Endodermal cell (in vitro differentiated cells): ENCODE data around the gene RPN1. TPM values are rescaled to one million over a fixed set of nuclear protein-coding genes. Genes with fewer than 3 reads are reported as not detected.

Experiments used
- DNase-seq: peaks from one replicate; pipeline ENCODE4 v3.0.0-alpha.2; 2017
- H3K27ac ChIP-seq: 2 replicates; pipeline ENCODE4 v1.5.1; 2013; ENCODE audit warnings: mild to moderate bottlenecking, low read depth, low read length, moderate library complexity
- H3K27me3 ChIP-seq: 2 replicates; pipeline ENCODE4 v1.6.1; 2013; ENCODE audit warnings: mild to moderate bottlenecking, low read length, moderate library complexity; ENCODE audit not compliant: insufficient read depth, control insufficient read depth, poor library complexity, severe bottlenecking
- H3K36me3 ChIP-seq: 2 replicates; pipeline ENCODE4 v1.7.0; 2013; ENCODE audit warnings: mild to moderate bottlenecking, low read length, moderate library complexity; ENCODE audit not compliant: control insufficient read depth, insufficient read depth
- H3K4me1 ChIP-seq: one replicate; pipeline ENCODE4 v1.7.0; 2013; ENCODE audit warnings: low read length; ENCODE audit not compliant: control insufficient read depth, insufficient read depth
- H3K4me3 ChIP-seq: 2 replicates; pipeline ENCODE4 v1.5.1; 2013; ENCODE audit warnings: mild to moderate bottlenecking, low read length, moderate library complexity
- H3K9ac ChIP-seq: 2 replicates; pipeline ENCODE4 v1.6.1; 2013; ENCODE audit warnings: mild to moderate bottlenecking, low read length, moderate library complexity; ENCODE audit not compliant: poor library complexity, severe bottlenecking; ENCODE audit errors: extremely low read depth
- H3K9me3 ChIP-seq: 2 replicates; pipeline ENCODE4 v1.6.1; 2013; ENCODE audit warnings: mild to moderate bottlenecking, low read length, moderate library complexity; ENCODE audit not compliant: control insufficient read depth
- H3K27ac Mint-ChIP-seq: 2 replicates; pipeline ENCODE4 v1.8.0; 2020; ENCODE audit warnings: mixed read lengths
- H3K27me3 Mint-ChIP-seq: 2 replicates; pipeline ENCODE4 v1.8.0; 2021; ENCODE audit warnings: mild to moderate bottlenecking, mixed read lengths; ENCODE audit not compliant: insufficient read depth
- H3K36me3 Mint-ChIP-seq: 2 replicates; pipeline ENCODE4 v1.8.0; 2020; ENCODE audit warnings: low read depth, mixed read lengths
- H3K4me1 Mint-ChIP-seq: 2 replicates; pipeline ENCODE4 v1.8.0; 2020; ENCODE audit warnings: mixed read lengths
- H3K4me3 Mint-ChIP-seq: 2 replicates; pipeline ENCODE4 v1.8.0; 2020; ENCODE audit warnings: mild to moderate bottlenecking, moderate library complexity, mixed read lengths
- H3K9me3 Mint-ChIP-seq: 2 replicates; pipeline ENCODE4 v1.8.0; 2020; ENCODE audit warnings: mild to moderate bottlenecking, mixed read lengths
- WGBS, 2 experiments: methylation state at CpG; one replicate each; pipeline versions ENCODE4 v1.1.5 to v1.1.7; 2013; ENCODE audit warnings: missing lambda C conversion rate in 2 of 2, mixed read lengths in 1 of 2; ENCODE audit not compliant: insufficient coverage in 1 of 2, insufficient read length in 1 of 2; 5-methylcytosine and 5-hydroxymethylcytosine counted together
- total RNA-seq, 2 donors: library from RNA; stranded (reverse); fragmentation: NEBNext Ultra II Directional in 1 of 2; extraction: Animal tissue kit (Norgen Biotek cat#: 25700) in 1 of 2; gene quantifications; 2 replicates in 1 of 2; 3 replicates in 1 of 2; pipeline ENCODE4 v1.2.1, GENCODE V29; 2021
- TF ChIP-seq, protein P1 (sequence below): fragments of 200-600 bp; sonication (generic); conservative IDR thresholded peaks from 2 replicates; pipeline ENCODE4 v1.5.0; 2021; ENCODE audit warnings: antibody characterized with exemption, mild to moderate bottlenecking

Gene RPN1
- total RNA-seq, 2 donors from 2014 or later: 197 to 210 TPM

DNA sequence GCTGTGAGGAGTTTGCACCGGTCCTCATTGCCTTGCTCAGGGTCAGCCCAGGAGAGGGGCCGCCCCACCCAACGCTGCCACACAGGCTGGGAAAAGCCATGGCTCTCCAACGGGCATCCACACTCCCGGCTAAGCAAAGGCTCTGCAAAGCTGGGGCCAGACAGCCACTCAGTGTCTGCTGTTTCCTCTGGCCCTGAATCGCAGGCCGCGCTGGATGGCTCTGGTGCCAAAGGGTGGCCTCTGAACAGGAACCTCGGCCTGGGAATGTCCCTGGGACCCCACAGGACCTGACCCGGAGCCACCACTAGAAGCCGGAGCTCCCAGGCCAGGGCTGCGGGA is 42.9 kb downstream of the RPN1 start:
- no peak for DNase-seq
- H3K36me3 ChIP-seq: peaks cover 7% of the 10 kb centered on the region
- H3K27me3 ChIP-seq: no peaks in the 10 kb centered on the region
- TF ChIP-seq, protein P1, sequence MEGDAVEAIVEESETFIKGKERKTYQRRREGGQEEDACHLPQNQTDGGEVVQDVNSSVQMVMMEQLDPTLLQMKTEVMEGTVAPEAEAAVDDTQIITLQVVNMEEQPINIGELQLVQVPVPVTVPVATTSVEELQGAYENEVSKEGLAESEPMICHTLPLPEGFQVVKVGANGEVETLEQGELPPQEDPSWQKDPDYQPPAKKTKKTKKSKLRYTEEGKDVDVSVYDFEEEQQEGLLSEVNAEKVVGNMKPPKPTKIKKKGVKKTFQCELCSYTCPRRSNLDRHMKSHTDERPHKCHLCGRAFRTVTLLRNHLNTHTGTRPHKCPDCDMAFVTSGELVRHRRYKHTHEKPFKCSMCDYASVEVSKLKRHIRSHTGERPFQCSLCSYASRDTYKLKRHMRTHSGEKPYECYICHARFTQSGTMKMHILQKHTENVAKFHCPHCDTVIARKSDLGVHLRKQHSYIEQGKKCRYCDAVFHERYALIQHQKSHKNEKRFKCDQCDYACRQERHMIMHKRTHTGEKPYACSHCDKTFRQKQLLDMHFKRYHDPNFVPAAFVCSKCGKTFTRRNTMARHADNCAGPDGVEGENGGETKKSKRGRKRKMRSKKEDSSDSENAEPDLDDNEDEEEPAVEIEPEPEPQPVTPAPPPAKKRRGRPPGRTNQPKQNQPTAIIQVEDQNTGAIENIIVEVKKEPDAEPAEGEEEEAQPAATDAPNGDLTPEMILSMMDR: no peak
- no peak overlapping the region for H3K27ac ChIP-seq
- no peak overlapping the region for H3K9ac ChIP-seq
- Mint-ChIP-seq H3K4me3 (no peak overlapping the region), H3K36me3 (no peaks in the 10 kb centered on the region), H3K4me1 (no peaks in the 10 kb centered on the region), H3K27me3 (peaks cover 7% of the 10 kb centered on the region), H3K27ac (no peak overlapping the region), H3K9me3 (no peaks in the 10 kb centered on the region)
- peaks cover 6% of the 10 kb centered on the region for H3K4me1 ChIP-seq
- H3K4me3 ChIP-seq: no peak overlapping the region
- 84 to 88% methylated on average over 7 to 12 of the region's 12 CpGs for WGBS, 2 experiments
- H3K9me3 ChIP-seq: no peaks in the 10 kb centered on the region

DNA sequence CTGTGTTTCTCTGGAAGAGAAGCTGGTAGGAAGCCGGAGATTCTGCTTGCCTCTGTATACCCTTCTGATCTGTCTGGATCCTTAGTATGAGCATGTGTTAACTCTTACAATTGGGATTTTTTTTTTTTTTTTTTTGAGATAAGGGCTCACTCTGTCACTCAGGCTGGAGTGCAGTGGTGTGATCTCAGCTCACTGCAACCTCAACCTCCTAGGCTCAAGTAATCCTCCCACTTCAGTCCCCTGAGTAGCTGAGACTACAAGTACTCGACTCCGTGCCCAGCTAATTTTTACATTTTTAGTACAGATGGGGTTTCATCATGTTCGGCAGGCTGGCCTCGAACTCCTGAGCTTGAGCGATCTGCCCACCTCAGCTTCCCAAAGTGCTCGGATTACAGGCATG is 44.5 kb downstream of the RPN1 start:
- H3K9me3 Mint-ChIP-seq: no peaks in the 10 kb centered on the region
- Histone ChIP-seq H3K9ac (no peak overlapping the region), H3K9me3 (no peaks in the 10 kb centered on the region), H3K27me3 (no peaks in the 10 kb centered on the region), H3K36me3 (peaks cover 5% of the 10 kb centered on the region), H3K4me3 (no peak overlapping the region), H3K27ac (no peak overlapping the region), H3K4me1 (peaks cover 6% of the 10 kb centered on the region)
- H3K4me1 Mint-ChIP-seq: no peaks in the 10 kb centered on the region
- H3K27me3 Mint-ChIP-seq: peaks cover 7% of the 10 kb centered on the region
- WGBS, 2 experiments: 94 to 100% methylated on average over 7 of the region's 7 CpGs
- no peak overlapping the region for H3K4me3 Mint-ChIP-seq
- H3K27ac Mint-ChIP-seq: no peak overlapping the region
- TF ChIP-seq, protein P1: no peak
- no peaks in the 10 kb centered on the region for H3K36me3 Mint-ChIP-seq
- DNase-seq: no peak

DNA sequence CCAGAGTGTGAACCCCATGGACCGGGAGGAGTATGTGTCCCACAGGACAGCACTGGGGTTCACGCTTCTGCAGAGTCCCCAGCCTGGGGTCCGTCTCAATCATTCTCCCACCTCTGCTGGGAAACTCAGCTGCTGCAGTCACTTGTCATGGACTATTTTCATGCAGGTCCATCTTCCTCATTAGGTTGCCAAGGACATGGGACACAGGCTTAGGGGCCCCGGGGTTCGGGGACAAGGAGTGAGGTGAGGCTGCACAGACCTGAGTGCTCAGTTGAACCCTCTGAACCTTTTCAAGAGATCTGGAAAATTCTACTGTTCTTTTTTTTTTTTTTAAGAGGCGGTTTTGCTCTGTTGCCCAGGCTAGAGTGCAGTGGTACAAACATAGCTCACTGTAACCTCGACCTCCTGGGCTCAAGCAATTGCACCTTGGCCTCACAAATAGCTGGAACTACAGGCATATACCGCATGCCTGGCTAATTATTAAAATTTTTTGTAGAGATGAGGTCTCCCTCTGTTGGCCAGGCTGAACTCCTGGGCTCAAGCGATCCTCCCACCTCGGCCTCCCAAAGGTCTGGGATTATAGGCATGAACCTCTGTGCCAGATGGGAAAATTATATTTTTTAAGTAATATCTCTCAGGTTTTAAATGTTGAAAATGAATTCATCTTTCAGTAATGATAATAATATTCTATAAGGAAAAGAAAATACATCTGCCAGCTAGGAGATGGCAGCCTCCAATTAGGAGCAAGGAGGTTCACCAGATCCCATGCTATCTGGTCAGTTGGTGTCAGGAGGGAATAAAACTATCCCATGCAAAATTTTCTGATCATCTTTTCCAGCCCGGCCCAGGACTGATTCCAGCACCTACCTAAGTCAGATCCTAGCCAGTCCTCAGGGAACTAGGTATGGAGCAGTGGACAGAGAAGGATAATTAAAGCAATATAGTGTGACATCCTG is 45.2 kb downstream of the RPN1 start:
- Histone ChIP-seq H3K4me1 (peaks cover 6% of the 10 kb centered on the region), H3K9me3 (no peaks in the 10 kb centered on the region), H3K4me3 (no peak overlapping the region), H3K36me3 (peaks cover 4% of the 10 kb centered on the region), H3K27ac (no peak overlapping the region), H3K9ac (no peak overlapping the region), H3K27me3 (no peaks in the 10 kb centered on the region)
- no peak for DNase-seq
- 87 to 92% methylated on average over 10 to 11 of the region's 11 CpGs for WGBS, 2 experiments
- H3K27me3 Mint-ChIP-seq: peaks cover 7% of the 10 kb centered on the region
- no peaks in the 10 kb centered on the region for H3K4me1 Mint-ChIP-seq
- H3K9me3 Mint-ChIP-seq: no peaks in the 10 kb centered on the region
- H3K36me3 Mint-ChIP-seq: no peaks in the 10 kb centered on the region
- H3K27ac Mint-ChIP-seq: no peak overlapping the region
- no peak overlapping the region for H3K4me3 Mint-ChIP-seq
- TF ChIP-seq, protein P1: no peak
